ENCODE results near the gene GDF10.

- TF ChIP-seq CTCF (tag by site-specific recombination; IDR thresholded peaks at IDR 0.05) (no peak), ZNF488 (tag by site-specific recombination; IDR thresholded peaks at IDR 0.05) (no peak), ZNF398 (tag by site-specific recombination; IDR thresholded peaks at IDR 0.05) (no peak), ZBTB7A (tag by site-specific recombination; IDR thresholded peaks at IDR 0.05; ENCODE audit: low read depth) (no peak), RBAK (tag by site-specific recombination; IDR thresholded peaks at IDR 0.05) (no peak), ZNF292 (tag by site-specific recombination; IDR thresholded peaks at IDR 0.05; ENCODE audit: borderline replicate concordance, low read depth) (no peak), ZNF239 (tag by site-specific recombination; IDR thresholded peaks at IDR 0.05) (no peak)
Measured at GRCh38 chr10:47316131-47316530, 16.1 kb downstream of the GDF10 start.
